Inferior parietal cortex (tissue), 1 donor: Measurements from ENCODE around the gene JAM3.
"Not testable (repeated sequence)": the region's sequence is repeated elsewhere in the genome, so short reads cannot be mapped to it uniquely, and the experiment has no call there.

Experiments used
- DNase-seq: peaks from one replicate; pipeline ENCODE4 v3.0.0-alpha.2; 2016; ENCODE audit errors: extremely low spot score

The JAM3 gene

GRCh38 chr11:134181707-134182106 is 112.8 kb downstream of the JAM3 start:
- DNase-seq, result no peak

- DNase-seq, result not testable (repeated sequence)
These were observed 119.2 kb downstream of the JAM3 start for GRCh38 chr11:134188092-134188491.

GRCh38 chr11:134196756-134197155 is 127.9 kb downstream of the JAM3 start:
- DNase-seq, result no peak

GRCh38 chr11:134199531-134199930 is 130.7 kb downstream of the JAM3 start:
- DNase-seq, result no peak

GRCh38 chr11:134200688-134201087 is 131.8 kb downstream of the JAM3 start:
- DNase-seq, result no peak
